SK-N-SH treated with all-trans-retinoic acid at 6 μM for 48 hours (cell line): ENCODE results near the gene PLA2G2F.

Source experiments
- ATAC-seq: fragments of 200-7000 bp; cut with Tn5 transposase; 3 replicates; pipeline ENCODE4 v1.9.1; 2020; ENCODE audit warnings: mild to moderate bottlenecking, moderate library complexity
- BACH2 ChIP-seq: fragments of 250-450 bp; sonication (Bioruptor Pico); IDR thresholded peaks from 2 replicates; pipeline ENCODE4 v1.9.0; 2021; ENCODE audit warnings: mild to moderate bottlenecking, borderline replicate concordance
- CREB5 ChIP-seq: fragments of 250-450 bp; sonication (Bioruptor Pico); IDR thresholded peaks from 2 replicates; pipeline ENCODE4 v1.5.1; 2020; ENCODE audit warnings: low read depth, mild to moderate bottlenecking, moderate library complexity
- CSDC2 ChIP-seq: fragments of 250-450 bp; sonication (Bioruptor Pico); IDR thresholded peaks from 2 replicates; pipeline ENCODE4 v1.5.0; 2020; ENCODE audit warnings: mild to moderate bottlenecking, moderate library complexity
- CSRNP3 ChIP-seq: fragments of 250-450 bp; sonication (Bioruptor Pico); IDR thresholded peaks from 2 replicates; pipeline ENCODE4 v1.5.1; 2021; ENCODE audit warnings: mild to moderate bottlenecking, moderate library complexity
- ESRRG ChIP-seq: fragments of 250-450 bp; sonication (Bioruptor Pico); IDR thresholded peaks from 2 replicates; pipeline ENCODE4 v1.6.1; 2021; ENCODE audit warnings: mild to moderate bottlenecking
- GLIS3 ChIP-seq: fragments of 250-450 bp; sonication (Bioruptor Pico); IDR thresholded peaks from 2 replicates; pipeline ENCODE4 v1.5.0; 2020; ENCODE audit warnings: mild to moderate bottlenecking, moderate library complexity
- ISL1 ChIP-seq: fragments of 250-450 bp; sonication (Bioruptor Pico); IDR thresholded peaks from 2 replicates; pipeline ENCODE4 v2.1.2; 2022; ENCODE audit warnings: mild to moderate bottlenecking, moderate library complexity
- OSR1 ChIP-seq: fragments of 250-450 bp; sonication (Bioruptor Pico); IDR thresholded peaks from 2 replicates; pipeline ENCODE4 v1.8.0; 2022; ENCODE audit warnings: moderate library complexity, mild to moderate bottlenecking, inconsistent platforms
- PATZ1 ChIP-seq: fragments of 250-450 bp; sonication (Bioruptor Pico); IDR thresholded peaks from 2 replicates; pipeline ENCODE4 v1.8.0; 2020; ENCODE audit warnings: mild to moderate bottlenecking, moderate library complexity, borderline replicate concordance
- POU6F1 ChIP-seq: fragments of 250-450 bp; sonication (Bioruptor Pico); IDR thresholded peaks from 2 replicates; pipeline ENCODE4 v1.8.0; 2021; ENCODE audit warnings: low read depth, mild to moderate bottlenecking, moderate library complexity, borderline replicate concordance
- PPARA ChIP-seq: fragments of 250-450 bp; sonication (Bioruptor Pico); IDR thresholded peaks from 2 replicates; pipeline ENCODE4 v1.5.0; 2020; ENCODE audit warnings: mild to moderate bottlenecking, borderline replicate concordance
- RARB ChIP-seq: fragments of 250-450 bp; sonication (Bioruptor Pico); IDR thresholded peaks from 2 replicates; pipeline ENCODE4 v1.8.0; 2021; ENCODE audit warnings: mild to moderate bottlenecking, moderate library complexity
- SNAI2 ChIP-seq: fragments of 250-450 bp; sonication (Bioruptor Pico); IDR thresholded peaks from 2 replicates; pipeline ENCODE4 v1.5.0; 2020; ENCODE audit warnings: mild to moderate bottlenecking, moderate library complexity
- TCF4 ChIP-seq: fragments of 250-450 bp; sonication (Bioruptor Pico); IDR thresholded peaks from 2 replicates; pipeline ENCODE4 v1.8.0; 2021; ENCODE audit warnings: mild to moderate bottlenecking, moderate library complexity, borderline replicate concordance
- TOX ChIP-seq: fragments of 250-450 bp; sonication (Bioruptor Pico); IDR thresholded peaks from 2 replicates; pipeline ENCODE4 v1.8.0; 2021; ENCODE audit warnings: mild to moderate bottlenecking, moderate library complexity, borderline replicate concordance
- ZC3H10 ChIP-seq: fragments of 250-450 bp; sonication (Bioruptor Pico); IDR thresholded peaks from 2 replicates; pipeline ENCODE4 v1.5.1; 2021; ENCODE audit warnings: mild to moderate bottlenecking, moderate library complexity
- ZFP3 ChIP-seq: fragments of 250-450 bp; sonication (Bioruptor Pico); IDR thresholded peaks from 2 replicates; pipeline ENCODE4 v1.5.0; 2020; ENCODE audit warnings: mild to moderate bottlenecking, moderate library complexity
- ZFP30 ChIP-seq: fragments of 450-650 bp; formaldehyde crosslinking; IDR thresholded peaks from 2 replicates; pipeline ENCODE4 v1.5.0; 2022; ENCODE audit warnings: mild to moderate bottlenecking, moderate library complexity
- ZNF565 ChIP-seq: fragments of 450-650 bp; formaldehyde crosslinking; conservative IDR thresholded peaks from 2 replicates; pipeline ENCODE4 v1.5.0; 2020; ENCODE audit warnings: low read depth, mild to moderate bottlenecking, moderate library complexity
- ZNF70 ChIP-seq: fragments of 450-650 bp; formaldehyde crosslinking; IDR thresholded peaks from 2 replicates; pipeline ENCODE4 v1.5.0; 2020; ENCODE audit warnings: mild to moderate bottlenecking, moderate library complexity
- ZNF8 ChIP-seq: fragments of 450-650 bp; formaldehyde crosslinking; IDR thresholded peaks from 2 replicates; pipeline ENCODE4 v1.5.0; 2020; ENCODE audit warnings: mild to moderate bottlenecking, moderate library complexity

PLA2G2F gene

GRCh38 chr1:20138961-20139550, at the start of gene PLA2G2F:
TSS of gene PLA2G2F (plus strand) at chr1:20139323. CDS start at chr1:20139428, 105 bp downstream.
- no peak for ATAC-seq

GRCh38 chr1:20089328-20090077, 49.6 kb upstream of the PLA2G2F start:
- ATAC-seq: no peak
- TF ChIP-seq RARB (CRISPR knock-in tag) (no peak), PATZ1 (no peak), CREB5 (CRISPR knock-in tag) (no peak)

More at GRCh38 chr1:20138961-20139550, at the start of gene PLA2G2F:
- TF ChIP-seq OSR1 (CRISPR knock-in tag) (no peak), BACH2 (CRISPR knock-in tag) (no peak), CSRNP3 (no peak), ESRRG (no peak), ZNF8 (CRISPR knock-in tag) (no peak), ZNF70 (CRISPR knock-in tag) (no peak), ZFP30 (CRISPR knock-in tag) (no peak), GLIS3 (CRISPR knock-in tag) (no peak), CREB5 (CRISPR knock-in tag) (no peak), TCF4 (CRISPR knock-in tag) (no peak), PPARA (CRISPR knock-in tag) (no peak), SNAI2 (CRISPR knock-in tag) (no peak), POU6F1 (CRISPR knock-in tag) (no peak), CSDC2 (CRISPR knock-in tag) (no peak), ZNF565 (CRISPR knock-in tag) (no peak), ZFP3 (no peak), ISL1 (CRISPR knock-in tag) (no peak), ZC3H10 (CRISPR knock-in tag) (no peak), RARB (CRISPR knock-in tag) (no peak)

- TF ChIP-seq TOX (CRISPR knock-in tag) (no peak), POU6F1 (CRISPR knock-in tag) (no peak), SNAI2 (CRISPR knock-in tag) (no peak), ESRRG (no peak), CSDC2 (CRISPR knock-in tag) (no peak), CSRNP3 (no peak), RARB (CRISPR knock-in tag) (no peak), PPARA (CRISPR knock-in tag) (no peak), OSR1 (CRISPR knock-in tag) (no peak)
- no peak for ATAC-seq
Measured at GRCh38 chr1:20090119-20090518, 49.0 kb upstream of the PLA2G2F start.
